ENCODE measurements around the gene ZMIZ2. TPM values are rescaled to one million over a fixed set of nuclear protein-coding genes. Genes with fewer than 3 reads are reported as not detected.

Gene ZMIZ2
- total and polyA plus RNA-seq, 2 of the 8 experiments (the other 6 are each of a cell fraction or from before 2014, with no cell fraction given), result 24.4 to 66.4 TPM

DNA sequence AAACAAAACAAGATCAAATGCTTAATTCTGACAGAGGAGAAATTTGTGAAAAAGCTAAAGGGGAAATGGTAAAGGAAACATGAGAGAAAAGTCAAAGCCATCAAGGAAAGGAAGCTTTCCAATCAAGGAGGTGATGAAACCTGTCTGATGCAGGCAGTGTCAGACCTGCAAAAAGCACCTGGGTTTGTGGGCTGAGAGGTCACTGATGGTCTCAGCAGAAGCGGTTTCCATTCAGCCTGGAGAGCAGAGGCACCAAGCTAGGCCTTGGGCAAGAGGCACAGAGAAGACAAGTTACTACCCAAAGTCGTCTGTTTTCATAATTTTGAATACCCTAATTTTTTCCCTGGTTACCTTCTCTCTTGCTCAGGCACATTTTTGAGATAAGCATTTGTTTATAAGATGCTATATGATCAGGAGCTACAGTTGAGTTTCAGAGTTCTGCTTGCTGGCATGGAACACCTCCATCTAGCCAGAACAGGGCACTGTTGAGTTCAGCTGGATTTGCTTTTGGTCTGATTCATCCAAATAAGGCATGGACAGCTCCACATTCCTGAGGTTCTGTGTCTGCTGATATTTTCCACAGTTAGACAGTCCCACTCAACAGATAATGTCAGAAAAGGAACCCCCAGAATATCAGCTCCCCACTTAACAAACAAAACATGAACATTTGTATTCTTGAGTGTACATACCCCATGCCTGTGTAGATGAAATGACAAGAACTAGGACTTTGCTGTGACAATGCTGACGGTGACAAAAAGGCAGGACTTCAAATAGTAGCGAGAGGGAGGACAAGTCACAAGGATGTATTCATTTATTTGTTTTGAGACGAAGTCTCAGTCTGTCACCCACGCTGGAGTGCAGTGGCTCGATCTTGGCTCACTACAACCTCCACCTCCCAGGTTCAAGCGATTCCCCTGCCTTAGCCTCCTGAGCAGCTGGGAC, 42.9 kb downstream of the ZMIZ2 start:
- peaks cover 0 to under 1% of the 10 kb centered on the region in 2 experiments; a peak in 1 of 4 replicates for H3K79me2 ChIP-seq (ENCODE audit: control insufficient read depth in 1 of 2, insufficient read depth in 2 of 2, low read length in 2 of 2)
- H3K4ac ChIP-seq (replicated peaks; ENCODE audit: insufficient read length, low read depth, low read length), result no peak overlapping the region
- H2AFZ ChIP-seq (ENCODE audit: low read length), result no peak overlapping the region
- FAIRE-seq (no peak), DNase-seq (ENCODE audit: low read depth in 1 of 2, low spot score in 2 of 2) (no peak)
- no peaks in the 10 kb centered on the region for H3K36me3 ChIP-seq (ENCODE audit: control insufficient read depth in 2 of 4, insufficient read depth in 4 of 4, low read length in 3 of 4)
- H3K9me3 ChIP-seq (ENCODE audit: insufficient read depth in 2 of 2, low read depth in 1 of 2, low read length in 1 of 2), result no peaks in the 10 kb centered on the region
- H3K56ac ChIP-seq (replicated peaks; ENCODE audit: insufficient read length, low read depth, low read length), result no peak overlapping the region
- no peak overlapping the region for H3K27ac ChIP-seq (ENCODE audit: low read depth, low read length)
- 85% methylated on average over 8 of the region's 8 CpGs; no CpG with 5 or more reads in 1 of the 2 experiments for WGBS, 2 experiments (ENCODE audit: extremely low coverage in 1 of 2, insufficient coverage in 1 of 2, insufficient read length in 1 of 2, insufficient replicate concordance in 2 of 2, low coverage in 1 of 2, low lambda C conversion rate in 2 of 2, missing lambda C conversion rate in 1 of 2)
- H3K4me2 ChIP-seq (ENCODE audit: insufficient read depth in 1 of 2, low read depth in 2 of 2, low read length in 2 of 2), result no peak overlapping the region
- H2BK15ac ChIP-seq (ENCODE audit: low read length), result no peak overlapping the region
- no peak overlapping the region for H3K9ac ChIP-seq (replicated peaks in 1 of 4; ENCODE audit: extremely low read depth in 1 of 4, low read depth in 3 of 4, low read length in 3 of 4)
- H3K18ac ChIP-seq (ENCODE audit: extremely low read depth, low read length), result no peak overlapping the region
- no peak overlapping the region for H3K4me3 ChIP-seq (ENCODE audit: extremely low read depth in 1 of 4, insufficient read depth in 2 of 4, low read depth in 3 of 4, low read length in 4 of 4)
- H2BK20ac ChIP-seq (ENCODE audit: low read length), result no peak overlapping the region
- H2AK5ac ChIP-seq (ENCODE audit: low read depth, low read length), result no peak overlapping the region
- H3K79me1 ChIP-seq (ENCODE audit: low read depth, low read length), result no peaks in the 10 kb centered on the region
- POLR2A ChIA-PET (ENCODE audit: partially characterized antibody), result interaction anchor here (0.7 to 1.4 kb wide), 10 partner anchors 8 to 41 kb away, joined by 3 to 8 read pairs (median 4); no protein-coding TSS in a partner anchor
- no peak overlapping the region for H4K5ac ChIP-seq (ENCODE audit: insufficient read length, low read depth, low read length)
- H4K91ac ChIP-seq (replicated peaks; ENCODE audit: insufficient read length, low read length), result no peak overlapping the region
- H3K4me1 ChIP-seq (replicated peaks in 1 of 4; ENCODE audit: control insufficient read depth in 3 of 4, insufficient read depth in 4 of 4, low read length in 3 of 4), result peaks cover 0 to 4% (median 0%) of the 10 kb centered on the region in 4 experiments; a peak in 3 of 7 replicates
- no peak overlapping the region for H3K14ac ChIP-seq (ENCODE audit: insufficient read length)
- H2BK12ac ChIP-seq (ENCODE audit: low read depth, low read length), result no peak overlapping the region
- H3K23me2 ChIP-seq (ENCODE audit: low read depth, low read length), result no peaks in the 10 kb centered on the region; the same call in 1 of the 2 replicates
- no peak overlapping the region for H2BK5ac ChIP-seq (ENCODE audit: low read depth, low read length)
- H3K23ac ChIP-seq (ENCODE audit: insufficient read length), result no peak overlapping the region
- H4K8ac ChIP-seq (ENCODE audit: extremely low read depth, insufficient read depth, low read length), result no peak overlapping the region
- CTCF ChIA-PET (ENCODE audit: partially characterized antibody), result interaction anchor here (1.2 kb wide), 1 partner anchor 10 kb away, joined by 3 read pairs; no protein-coding TSS in a partner anchor
- no peak overlapping the region for H2BK120ac ChIP-seq (replicated peaks; ENCODE audit: low read depth, low read length)
- H3K27me3 ChIP-seq (replicated peaks in 1 of 4; ENCODE audit: control insufficient read depth in 3 of 4, extremely low read depth in 1 of 4, insufficient read depth in 3 of 4, low read length in 3 of 4), result no peaks in the 10 kb centered on the region
- no peaks in the 10 kb centered on the region for H4K20me1 ChIP-seq (replicated peaks in 1 of 2; ENCODE audit: control insufficient read depth in 1 of 2, insufficient read depth in 2 of 2, low read length in 2 of 2)
- TF ChIP-seq PHF8 (conservative IDR thresholded peaks at IDR 0.05; ENCODE audit: low read depth, low read length) (no peak), NRF1 (IDR thresholded peaks at IDR 0.05; ENCODE audit: low read depth, low read length) (no peak), SAP30 (IDR thresholded peaks at IDR 0.05; ENCODE audit: insufficient read depth, insufficient replicate concordance, low read length) (no peak), HDAC2 (IDR thresholded peaks at IDR 0.05; ENCODE audit: borderline replicate concordance in 1 of 2, low read depth in 2 of 2, low read length in 2 of 2) (no peak), KDM4A (IDR thresholded peaks at IDR 0.05; ENCODE audit: low read depth, low read length, severe bottlenecking) (no peak), TBP (IDR thresholded peaks at IDR 0.05; ENCODE audit: low read depth, low read length) (no peak)
- TF ChIP-seq, protein P1, sequence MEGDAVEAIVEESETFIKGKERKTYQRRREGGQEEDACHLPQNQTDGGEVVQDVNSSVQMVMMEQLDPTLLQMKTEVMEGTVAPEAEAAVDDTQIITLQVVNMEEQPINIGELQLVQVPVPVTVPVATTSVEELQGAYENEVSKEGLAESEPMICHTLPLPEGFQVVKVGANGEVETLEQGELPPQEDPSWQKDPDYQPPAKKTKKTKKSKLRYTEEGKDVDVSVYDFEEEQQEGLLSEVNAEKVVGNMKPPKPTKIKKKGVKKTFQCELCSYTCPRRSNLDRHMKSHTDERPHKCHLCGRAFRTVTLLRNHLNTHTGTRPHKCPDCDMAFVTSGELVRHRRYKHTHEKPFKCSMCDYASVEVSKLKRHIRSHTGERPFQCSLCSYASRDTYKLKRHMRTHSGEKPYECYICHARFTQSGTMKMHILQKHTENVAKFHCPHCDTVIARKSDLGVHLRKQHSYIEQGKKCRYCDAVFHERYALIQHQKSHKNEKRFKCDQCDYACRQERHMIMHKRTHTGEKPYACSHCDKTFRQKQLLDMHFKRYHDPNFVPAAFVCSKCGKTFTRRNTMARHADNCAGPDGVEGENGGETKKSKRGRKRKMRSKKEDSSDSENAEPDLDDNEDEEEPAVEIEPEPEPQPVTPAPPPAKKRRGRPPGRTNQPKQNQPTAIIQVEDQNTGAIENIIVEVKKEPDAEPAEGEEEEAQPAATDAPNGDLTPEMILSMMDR (IDR thresholded peaks at IDR 0.05; ENCODE audit: control extremely low read depth in 1 of 3, insufficient read depth in 1 of 3, low read depth in 1 of 3, low read length in 3 of 3), result no peak

All from H1 (cell line).